Right ventricle myocardium inferior (tissue), 1 donor: Measurements from ENCODE around the gene RASA1. TPM values are rescaled to one million over a fixed set of nuclear protein-coding genes. Genes with fewer than 3 reads are reported as not detected.

Experiments used
- ATAC-seq: fragments of 200-7000 bp; cut with Tn5 transposase; one replicate; pipeline ENCODE4 v1.9.1; 2020; ENCODE audit warnings: mild to moderate bottlenecking, moderate library complexity
- DNase-seq: peaks from one replicate; pipeline ENCODE4 v3.0.0; 2021; ENCODE audit errors: missing footprints
- intact Hi-C: fragments of 100-400 bp; cut with DNase I; formaldehyde crosslinking; loops from one replicate; pipeline ENCODE4 v1.11.0; 2022
- total RNA-seq: library from RNA; stranded (reverse); fragmentation: NEBNext Ultra II Directional; extraction: Animal tissue kit (Norgen Biotek cat#: 25700); gene quantifications from one replicate; pipeline ENCODE4 v1.2.1, GENCODE V29; 2021
- donor health status: DM: no; HTN: yes; CAD: no; lungs with severe emphysema.

Gene RASA1
- total RNA-seq, 1 donor from 2014 or later = 19.8 TPM

DNA sequence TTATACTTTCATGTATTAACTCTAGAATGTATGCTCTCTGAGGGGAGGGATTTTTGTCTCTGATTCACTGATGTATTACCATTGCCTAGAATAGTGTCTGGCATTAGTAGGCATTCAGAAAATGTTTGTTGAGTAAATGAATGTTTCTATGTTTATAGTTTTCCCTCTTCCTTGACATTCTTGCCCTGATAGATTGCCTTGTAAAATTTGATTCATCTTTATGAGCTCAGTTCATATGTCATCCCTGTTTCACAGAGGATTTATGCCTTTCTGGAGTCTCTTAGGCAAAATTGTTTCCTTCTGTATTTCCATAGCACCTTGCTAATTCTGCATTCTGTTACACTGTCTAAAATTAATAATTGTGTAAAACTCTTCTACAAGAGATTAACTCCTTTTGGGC, 72.3 kb downstream of the RASA1 start:
- DNase-seq (no peak), ATAC-seq (no peak)
- intact Hi-C loops = no loop called here

DNA sequence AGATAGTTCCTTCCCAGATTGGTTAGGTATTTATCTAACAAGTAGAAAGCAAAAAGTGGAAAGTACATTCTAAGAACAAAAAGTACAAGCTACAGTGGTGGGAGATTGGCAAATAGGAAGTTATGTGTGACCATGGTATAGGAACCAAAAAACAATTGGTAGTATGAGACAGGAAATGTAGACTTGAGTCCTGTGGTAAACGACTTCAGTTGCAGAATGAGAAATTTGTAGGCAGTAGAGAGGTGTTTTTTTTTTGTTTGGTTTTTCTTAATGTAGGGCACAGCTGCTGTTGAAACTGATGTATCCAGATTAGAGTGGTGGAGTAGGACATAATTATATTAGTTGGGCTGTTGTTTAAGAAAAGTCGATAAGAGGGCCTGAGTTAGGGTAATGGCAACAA, 73.0 kb downstream of the RASA1 start:
- no peak for DNase-seq
- no peak for ATAC-seq
- intact Hi-C loops = no loop called here

DNA sequence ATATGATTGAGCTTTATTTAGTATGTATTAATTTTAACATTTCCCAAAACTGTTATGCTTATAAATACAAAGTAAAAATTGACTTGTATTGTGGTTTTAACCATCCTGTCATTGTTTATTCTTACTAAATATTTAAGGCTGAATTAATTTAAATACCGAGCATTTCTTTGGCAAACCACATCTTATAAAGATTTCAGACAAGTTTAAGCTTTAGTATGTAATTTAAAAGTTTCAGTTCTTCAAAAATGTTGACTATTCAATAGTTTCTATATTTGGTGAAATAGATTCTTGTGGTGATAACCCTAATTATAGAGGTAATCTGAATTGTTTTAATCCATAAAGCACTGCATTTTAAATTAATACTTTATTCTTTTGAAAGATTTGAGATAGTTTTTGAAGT, 79.6 kb downstream of the RASA1 start:
- ATAC-seq (no peak), DNase-seq (no peak)
- intact Hi-C loops = no loop called here

DNA sequence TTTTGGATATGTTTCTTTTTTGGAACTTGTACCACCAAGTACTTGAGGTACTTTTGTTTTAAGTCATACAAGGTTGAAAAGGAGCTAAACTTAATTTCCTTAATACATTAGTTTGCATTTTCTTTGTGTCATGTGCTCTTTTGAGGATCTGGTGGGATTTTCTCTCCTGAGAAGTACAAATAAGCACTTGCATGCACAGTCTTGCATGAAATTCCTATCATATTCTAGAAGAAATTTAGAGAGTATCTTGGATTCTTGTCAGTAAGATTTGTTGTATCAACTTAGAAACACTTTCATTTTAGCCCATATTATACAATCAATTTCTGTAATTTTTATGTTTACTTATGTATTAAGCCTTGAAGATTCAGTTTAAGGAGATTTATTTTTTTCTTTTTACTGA, 80.2 kb downstream of the RASA1 start:
- DNase-seq (no peak), ATAC-seq (no peak)
- intact Hi-C loops = no loop called here

DNA sequence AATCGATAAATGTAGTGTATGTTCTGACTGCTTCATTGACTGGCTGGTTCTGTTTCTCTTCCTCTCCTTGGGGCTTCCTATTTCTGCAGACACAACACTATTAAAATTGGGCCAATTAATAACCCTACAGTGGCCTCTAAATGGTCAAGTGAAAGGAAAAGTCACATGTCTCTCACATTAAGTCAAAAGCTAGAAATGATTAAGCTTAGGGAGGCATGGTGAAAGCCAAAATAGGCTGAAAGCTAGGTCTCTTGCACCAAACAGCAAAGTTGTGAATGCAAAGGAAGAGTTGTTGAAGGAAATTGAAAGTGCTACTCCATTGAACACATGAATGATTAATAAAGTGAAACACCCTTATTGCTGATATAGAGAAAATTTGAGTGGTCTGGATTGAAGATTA, 86.8 kb downstream of the RASA1 start:
- intact Hi-C loops = no loop called here
- ATAC-seq (no peak), DNase-seq (no peak)

DNA sequence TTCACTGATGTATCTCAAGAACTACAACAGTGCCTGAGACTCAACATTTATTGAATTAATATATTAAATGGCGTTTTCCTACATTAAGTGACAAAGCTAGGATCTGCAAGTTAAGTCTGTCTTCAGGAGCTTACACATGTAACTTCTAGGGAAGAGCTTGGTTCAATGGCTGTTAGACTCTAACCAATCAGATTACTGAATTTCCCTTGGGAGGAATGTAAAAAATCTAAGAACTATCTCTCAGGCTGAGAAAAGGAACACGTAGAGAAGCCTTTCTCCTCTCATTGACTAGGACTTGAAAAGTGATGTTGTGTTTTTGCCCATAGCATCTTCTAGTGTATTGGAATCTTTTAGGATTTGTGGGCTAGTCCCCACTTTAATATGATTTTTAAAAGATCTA, 91.4 kb downstream of the RASA1 start:
- ATAC-seq (no peak), DNase-seq (no peak)
- intact Hi-C loops = no loop called here

DNA sequence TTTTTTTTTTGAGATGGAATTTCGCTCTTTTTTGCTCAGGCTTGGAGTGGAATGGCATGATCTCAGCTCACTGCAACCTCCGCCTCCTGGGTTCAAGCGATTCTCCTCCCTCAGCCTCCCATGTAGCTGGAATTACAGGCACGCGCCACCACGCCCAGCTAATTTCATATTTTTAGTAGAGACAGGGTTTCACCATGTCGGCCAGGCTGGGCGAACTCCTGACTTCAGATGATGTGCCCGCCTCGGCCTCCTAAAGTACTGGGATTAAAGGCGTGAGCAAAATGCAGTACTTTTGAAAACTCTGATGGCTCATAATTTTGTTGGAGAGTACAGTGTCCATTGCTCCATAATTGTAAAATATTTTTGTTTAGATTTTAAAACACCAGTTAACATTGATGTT, 92.4 kb downstream of the RASA1 start:
- intact Hi-C loops = no loop called here
- DNase-seq = no peak

DNA sequence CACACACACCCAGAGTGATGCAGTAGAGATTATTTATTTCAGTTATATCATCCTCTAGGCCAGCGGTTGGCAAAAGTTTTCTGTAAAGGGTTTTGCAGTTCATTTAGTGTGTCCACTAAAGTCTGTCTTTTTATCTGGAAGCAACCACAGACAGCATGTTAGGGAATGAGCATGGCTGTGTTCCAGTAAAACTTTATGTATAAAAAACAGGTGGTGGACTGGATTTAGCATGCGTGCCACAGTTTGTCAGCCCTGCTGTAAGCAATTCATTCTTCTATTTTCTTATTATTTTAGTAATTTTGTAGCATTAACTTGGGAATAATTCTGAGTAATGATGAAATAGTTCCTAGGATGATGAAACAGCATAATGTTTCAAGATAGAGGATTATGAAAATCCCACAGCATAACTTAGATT, 93.4 kb downstream of the RASA1 start:
- ATAC-seq = peak; percentile 52
- intact Hi-C loops = no loop called here
- no peak for DNase-seq

More for the DNA sequence above, 92.4 kb downstream of the RASA1 start:
- no peak for ATAC-seq

DNA sequence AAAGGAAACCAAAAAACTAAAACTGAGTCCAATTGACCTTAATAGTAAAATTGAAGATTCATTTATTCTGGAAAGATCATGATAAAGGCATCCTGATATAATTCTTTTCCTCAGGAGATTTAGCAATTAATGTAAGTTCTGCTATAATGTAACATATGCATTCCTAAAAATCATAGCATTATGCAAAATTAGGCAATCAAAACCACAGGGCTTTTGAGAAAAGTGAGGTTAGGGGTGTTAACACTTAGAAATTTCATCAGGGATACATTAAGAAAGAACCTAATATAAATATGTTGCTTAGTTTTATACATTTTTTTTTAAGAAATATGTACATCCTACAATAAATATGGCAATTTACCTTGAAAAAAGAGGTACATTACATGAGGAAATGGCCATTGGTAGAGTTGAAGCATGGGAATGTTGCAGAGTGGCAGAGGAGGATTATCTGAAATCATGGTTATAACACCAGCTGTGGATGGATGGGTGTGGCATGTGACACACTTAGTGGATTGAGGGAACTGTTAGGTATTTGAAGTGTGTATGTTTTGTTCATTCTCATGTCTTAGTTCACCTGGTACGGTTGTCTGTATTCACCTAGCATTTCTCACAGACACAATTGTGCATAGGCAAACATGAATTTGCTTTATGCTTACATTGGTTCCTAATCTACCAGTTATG, 94.0 kb downstream of the RASA1 start:
- intact Hi-C loops = no loop called here
- DNase-seq = no peak
- no peak for ATAC-seq

DNA sequence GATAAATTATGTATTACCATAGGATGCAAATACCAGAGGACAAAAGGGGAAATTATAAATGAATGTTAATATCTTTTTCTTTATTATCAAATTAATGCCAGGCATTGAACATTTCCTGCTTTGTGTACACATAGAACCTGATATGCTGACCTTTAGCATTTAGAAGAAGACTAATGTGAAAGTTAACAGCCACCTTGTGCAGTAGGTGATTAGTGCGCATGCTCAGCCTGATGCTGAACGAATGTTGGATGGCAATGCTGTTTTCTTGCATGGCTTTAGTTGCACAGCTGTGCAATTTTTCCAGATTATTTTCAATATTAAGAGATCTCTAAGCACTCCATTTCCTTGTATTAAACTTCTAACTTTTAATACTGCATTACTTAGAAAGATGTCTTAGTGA, 99.6 kb downstream of the RASA1 start:
- intact Hi-C loops = no loop called here
- no peak for DNase-seq
- no peak for ATAC-seq

DNA sequence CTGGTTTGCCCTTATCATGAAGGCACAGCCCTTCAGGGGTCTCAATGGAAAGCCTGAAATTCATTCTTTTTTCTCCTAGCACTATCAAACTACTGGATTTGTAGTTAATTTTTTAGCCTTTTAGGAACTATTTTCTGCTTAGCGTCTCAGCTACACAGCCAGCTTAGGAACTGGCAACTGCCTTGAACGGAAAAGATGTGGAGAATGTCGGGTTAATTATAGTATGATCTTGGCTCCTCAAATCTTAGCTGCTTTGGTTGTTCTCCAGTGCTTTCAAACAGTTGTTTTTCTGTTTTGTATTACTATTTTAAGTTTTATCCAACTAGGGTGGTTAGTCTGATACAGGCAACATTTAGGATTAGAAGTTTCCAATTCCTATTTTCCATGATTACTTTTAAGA, 100.9 kb downstream of the RASA1 start:
- intact Hi-C loops = no loop called here
- DNase-seq (no peak), ATAC-seq (peak; percentile 52)

DNA sequence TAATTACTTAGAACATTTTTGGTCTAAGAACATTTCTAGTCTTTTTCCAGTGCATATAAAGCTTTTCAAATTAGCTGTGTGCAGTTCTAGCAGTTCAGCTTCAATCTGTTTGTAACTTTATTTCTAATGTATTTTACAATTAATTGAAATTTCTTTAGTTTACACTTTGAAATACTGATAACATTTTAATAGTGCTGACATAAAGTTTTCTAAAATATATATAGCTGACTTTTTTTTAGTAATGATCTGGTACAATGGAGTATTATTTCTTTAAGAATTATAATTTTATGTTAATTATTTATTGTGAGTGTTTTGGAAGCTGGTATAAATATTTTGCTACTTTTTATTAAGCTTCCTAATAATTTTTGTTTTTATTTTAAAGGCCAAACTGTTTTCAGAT, 101.7 kb downstream of the RASA1 start:
- DNase-seq (no peak), ATAC-seq (no peak)
- intact Hi-C loops = no loop called here

DNA sequence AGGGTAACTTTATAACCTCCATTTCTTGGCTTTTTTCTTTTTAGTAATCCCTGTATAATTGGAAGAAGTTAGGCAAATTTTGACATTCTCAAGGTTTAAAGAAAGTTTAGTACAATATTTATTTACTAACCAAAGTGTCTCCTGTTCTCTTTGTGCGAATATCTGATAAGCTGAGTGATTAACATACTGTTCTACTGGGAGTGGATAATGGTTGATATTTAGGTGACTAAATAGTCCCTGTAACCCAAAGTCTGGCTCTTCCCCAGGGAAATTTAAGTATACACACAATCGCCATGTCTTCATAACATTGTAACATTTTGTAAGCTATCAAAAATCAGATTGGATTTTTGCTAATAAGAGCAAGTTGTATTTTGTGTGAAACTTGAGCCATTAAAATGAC, 105.0 kb downstream of the RASA1 start:
- ATAC-seq (no peak), DNase-seq (no peak)
- intact Hi-C loops = no loop called here

DNA sequence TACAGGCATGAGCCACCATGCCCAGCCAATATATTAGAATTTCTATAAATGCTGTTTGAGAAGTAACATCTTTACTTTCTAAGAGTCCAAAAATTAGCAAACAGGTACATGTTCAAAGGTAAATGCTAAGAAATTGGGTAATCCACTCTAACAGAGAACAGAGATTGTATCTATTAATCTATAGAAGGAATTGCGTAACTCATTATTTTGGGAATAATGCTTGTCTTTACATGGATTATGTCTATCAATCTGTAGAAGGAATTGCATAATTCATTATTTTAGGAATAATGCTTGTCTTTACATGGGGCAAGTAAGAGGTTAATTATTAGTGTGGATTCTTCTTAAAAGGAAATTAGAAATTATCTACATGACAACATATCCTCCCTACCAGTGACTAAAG, 114.5 kb downstream of the RASA1 start:
- intact Hi-C loops = no loop called here
- DNase-seq = no peak
- no peak for ATAC-seq

DNA sequence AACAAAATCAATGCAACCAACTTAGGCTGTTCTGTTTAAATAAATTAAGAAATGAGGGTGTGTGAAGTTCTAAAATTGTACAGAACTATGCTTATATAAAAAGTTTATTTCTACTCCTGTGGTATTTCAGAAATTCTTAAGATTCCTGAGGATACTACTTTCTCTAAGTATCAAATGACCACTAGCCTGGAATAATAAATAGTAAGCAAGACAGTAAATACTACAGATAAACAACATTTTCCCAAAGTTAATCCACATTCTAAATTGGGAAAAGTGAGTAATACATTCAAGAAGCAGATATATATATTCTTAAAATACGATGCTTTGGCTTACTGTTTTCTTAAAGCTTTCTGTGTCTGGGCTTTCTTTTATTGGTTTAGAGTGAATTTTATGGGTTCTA, 115.5 kb downstream of the RASA1 start:
- DNase-seq = no peak
- intact Hi-C loops = no loop called here
- ATAC-seq = no peak

DNA sequence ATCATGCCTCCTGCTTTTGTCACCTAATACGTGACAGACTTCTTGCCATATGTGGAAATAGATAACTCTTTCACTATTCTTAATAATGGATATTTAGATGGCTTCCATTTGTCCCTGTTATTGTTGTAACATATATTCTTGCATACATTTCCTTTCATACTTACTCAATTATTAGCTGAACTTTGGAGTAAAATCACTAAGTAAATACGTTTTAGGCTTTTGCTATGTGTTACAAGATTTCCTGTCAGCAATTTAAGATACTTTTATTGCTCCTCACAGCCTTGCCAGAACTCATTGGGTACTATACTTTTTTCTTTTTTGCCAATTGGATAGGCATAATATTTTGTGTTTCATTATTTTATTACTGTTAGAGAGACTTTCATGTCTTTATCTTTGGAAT, 118.1 kb downstream of the RASA1 start:
- ATAC-seq = no peak
- no peak for DNase-seq
- intact Hi-C loops = no loop called here

DNA sequence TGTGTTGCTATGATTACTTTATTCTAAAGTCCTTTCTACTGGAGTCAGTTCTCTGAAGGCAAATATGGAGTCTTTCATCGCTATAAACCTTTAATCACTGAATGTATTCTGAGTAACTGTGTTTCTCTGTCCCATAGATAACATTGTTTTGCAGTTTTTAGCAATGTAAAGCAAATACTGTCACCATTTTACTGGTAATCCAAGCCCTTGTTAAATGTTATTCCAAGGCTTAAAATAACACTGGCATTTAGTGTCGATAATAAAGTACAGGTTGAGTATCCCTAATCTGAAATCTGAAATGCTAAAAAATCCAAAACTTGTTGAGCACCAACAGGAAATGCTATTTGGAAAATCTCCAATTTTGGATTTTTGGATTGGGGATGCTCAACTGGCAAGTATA, 120.4 kb downstream of the RASA1 start:
- intact Hi-C loops = no loop called here
- no peak for ATAC-seq
- no peak for DNase-seq

DNA sequence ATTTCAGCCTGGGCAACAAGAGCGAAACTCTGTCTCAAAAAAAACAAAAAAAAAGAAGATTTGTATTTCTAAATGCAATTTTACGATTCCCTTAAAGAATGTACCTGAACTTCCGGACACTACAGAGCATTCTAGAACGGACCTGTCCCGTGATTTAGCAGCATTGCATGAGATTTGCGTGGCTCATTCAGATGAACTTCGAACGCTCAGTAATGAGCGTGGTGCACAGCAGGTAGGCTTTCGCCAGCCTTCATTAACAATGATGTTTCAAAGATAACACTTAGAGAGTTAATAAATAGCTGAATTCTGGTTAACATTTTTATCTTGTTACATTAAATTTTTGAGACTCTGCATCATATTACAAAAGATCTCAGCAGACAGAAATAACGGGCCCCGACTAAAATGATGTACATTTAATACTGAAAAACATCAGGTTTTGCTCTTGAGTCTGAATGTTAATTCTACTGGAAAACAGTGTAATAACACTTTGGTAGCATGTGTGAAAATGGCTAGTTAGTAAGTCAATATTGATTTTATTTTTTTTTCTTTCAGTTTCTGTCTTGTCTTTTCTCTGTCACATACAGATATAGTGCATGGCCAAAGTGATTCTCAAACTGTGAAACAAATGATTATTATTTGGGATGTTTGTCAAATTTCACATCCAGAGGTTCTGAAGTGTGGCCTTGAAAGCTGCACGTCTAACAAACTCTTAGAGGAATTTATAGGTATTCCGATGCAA, 121.8 kb downstream of the RASA1 start:
- intact Hi-C loops = no loop called here
- no peak for DNase-seq
- ATAC-seq = no peak

DNA sequence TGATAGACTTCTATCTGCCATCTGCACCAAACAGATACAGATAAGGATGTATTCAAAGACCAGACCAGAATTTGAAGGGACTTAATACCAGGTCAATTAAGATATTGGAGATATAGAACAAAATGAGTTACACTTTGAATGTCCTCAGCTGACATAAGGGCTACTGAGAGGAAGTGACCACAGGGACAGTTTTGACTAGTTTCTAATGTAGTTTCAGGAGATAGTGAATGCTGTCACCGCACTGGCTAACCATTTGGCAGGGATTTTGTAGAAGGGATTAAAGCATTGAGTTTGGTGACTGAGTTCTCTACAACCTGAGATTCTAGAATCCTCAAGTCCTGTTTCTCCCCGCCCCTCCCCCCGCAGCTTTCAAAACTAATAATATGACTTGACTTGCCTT, 122.4 kb downstream of the RASA1 start:
- intact Hi-C loops = no loop called here
- no peak for DNase-seq
- ATAC-seq = no peak

DNA sequence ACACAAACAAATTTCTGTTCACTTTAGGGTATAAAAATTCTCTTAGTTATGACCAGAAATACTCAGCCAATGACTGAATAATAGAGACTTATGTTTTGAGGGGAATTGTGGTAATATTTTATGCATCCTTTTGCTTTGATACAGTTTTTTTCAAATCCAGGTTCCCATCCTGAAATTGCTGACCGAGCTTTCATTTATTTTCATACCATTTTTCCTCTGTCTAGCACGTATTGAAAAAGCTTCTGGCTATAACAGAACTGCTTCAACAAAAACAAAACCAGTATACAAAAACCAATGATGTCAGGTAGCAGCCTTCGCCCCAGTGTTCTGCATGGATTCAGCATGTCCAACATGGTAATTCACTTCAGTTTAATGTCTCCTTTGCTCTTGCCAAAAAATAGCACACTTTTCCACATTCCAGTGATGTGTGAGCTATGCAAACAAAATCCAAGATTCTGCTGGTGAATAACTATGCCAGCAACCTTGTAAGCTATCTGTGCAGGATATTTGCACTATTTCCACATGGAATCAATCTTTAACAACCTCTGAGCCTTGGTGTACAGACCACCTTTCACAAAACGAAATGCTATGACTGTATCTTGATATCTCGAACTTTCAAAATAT, 123.0 kb downstream of the RASA1 start:
- no peak for ATAC-seq
- intact Hi-C loops = no loop called here
- no peak for DNase-seq
